A673 (cell line): Measurements from ENCODE around the gene PSMA7.

Experiments used
- EZH2 ChIP-seq: fragments of 200-600 bp; sonication (generic); IDR thresholded peaks from 2 replicates; pipeline ENCODE4 v1.6.1; 2017; ENCODE audit warnings: borderline replicate concordance, low read depth, mild to moderate bottlenecking, mixed read lengths, antibody characterized with exemption, low read length; ENCODE audit not compliant: poor library complexity, severe bottlenecking
- TF ChIP-seq, protein P1 (sequence below): fragments of 300-800, 200-600 bp; sonication (generic); conservative IDR thresholded peaks from 2 replicates; pipeline ENCODE4 v1.5.1; 2017; ENCODE audit warnings: low read depth, mild to moderate bottlenecking, antibody characterized with exemption, low read length, moderate library complexity, mixed read lengths

DNA sequence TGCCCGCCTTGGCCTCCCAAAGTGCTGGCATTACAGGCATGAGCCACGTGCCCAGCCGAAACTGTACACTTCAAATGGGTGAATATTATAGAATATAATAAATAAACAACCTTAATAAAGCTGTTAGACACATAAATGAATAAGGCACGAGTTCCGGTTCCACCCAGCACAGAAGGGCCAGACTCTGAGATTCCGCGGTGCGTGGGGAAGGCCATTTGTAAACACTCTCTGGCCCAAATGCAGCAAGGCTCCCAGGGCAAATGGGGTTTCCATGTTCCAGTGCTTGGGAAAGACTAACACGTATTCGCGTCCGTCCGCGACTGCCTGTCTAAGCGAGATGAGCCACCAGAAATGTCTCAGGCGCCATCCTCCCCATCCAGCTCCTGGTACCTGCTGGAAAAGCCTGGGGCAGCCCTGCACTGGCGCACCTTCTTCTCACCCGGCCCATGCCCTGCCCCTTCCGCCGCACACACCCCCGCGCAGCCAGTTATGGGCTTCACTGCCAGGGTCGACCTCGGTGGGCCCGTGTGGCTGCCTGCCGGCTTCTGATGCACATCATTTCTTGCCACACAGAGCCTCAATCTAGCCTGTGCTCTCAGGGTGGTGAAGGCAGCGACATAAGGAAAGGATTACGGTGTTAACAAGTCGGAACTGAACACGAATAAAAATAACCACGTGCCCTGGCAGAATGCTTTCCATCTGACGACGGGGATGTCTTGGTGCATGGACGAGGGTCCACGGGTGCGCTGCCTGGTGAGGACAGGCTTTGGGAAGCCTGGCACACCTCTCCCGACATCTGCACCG, 26.4 kb downstream of the PSMA7 start:
- TF ChIP-seq, protein P1, sequence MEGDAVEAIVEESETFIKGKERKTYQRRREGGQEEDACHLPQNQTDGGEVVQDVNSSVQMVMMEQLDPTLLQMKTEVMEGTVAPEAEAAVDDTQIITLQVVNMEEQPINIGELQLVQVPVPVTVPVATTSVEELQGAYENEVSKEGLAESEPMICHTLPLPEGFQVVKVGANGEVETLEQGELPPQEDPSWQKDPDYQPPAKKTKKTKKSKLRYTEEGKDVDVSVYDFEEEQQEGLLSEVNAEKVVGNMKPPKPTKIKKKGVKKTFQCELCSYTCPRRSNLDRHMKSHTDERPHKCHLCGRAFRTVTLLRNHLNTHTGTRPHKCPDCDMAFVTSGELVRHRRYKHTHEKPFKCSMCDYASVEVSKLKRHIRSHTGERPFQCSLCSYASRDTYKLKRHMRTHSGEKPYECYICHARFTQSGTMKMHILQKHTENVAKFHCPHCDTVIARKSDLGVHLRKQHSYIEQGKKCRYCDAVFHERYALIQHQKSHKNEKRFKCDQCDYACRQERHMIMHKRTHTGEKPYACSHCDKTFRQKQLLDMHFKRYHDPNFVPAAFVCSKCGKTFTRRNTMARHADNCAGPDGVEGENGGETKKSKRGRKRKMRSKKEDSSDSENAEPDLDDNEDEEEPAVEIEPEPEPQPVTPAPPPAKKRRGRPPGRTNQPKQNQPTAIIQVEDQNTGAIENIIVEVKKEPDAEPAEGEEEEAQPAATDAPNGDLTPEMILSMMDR: no peak
- TF ChIP-seq EZH2: no peak
